Trophoblast cell (in vitro differentiated cells and primary cell): ENCODE measurements around the gene CALU.

Experiments
- DNase-seq, 2 donors: peaks; one replicate each; pipeline ENCODE4 v3.0.0-alpha.2; 2016
- H2AFZ ChIP-seq: 2 replicates; pipeline ENCODE4 v1.6.1; 2013; ENCODE audit warnings: low read length, moderate library complexity, mild to moderate bottlenecking; ENCODE audit not compliant: insufficient read depth, poor library complexity
- H2AK5ac ChIP-seq: 2 replicates; pipeline ENCODE4 v1.6.1; 2013; ENCODE audit warnings: mild to moderate bottlenecking, low read length
- H2BK120ac ChIP-seq: 2 replicates; pipeline ENCODE4 v1.6.1; 2013; ENCODE audit warnings: low read length, mild to moderate bottlenecking, moderate library complexity; ENCODE audit not compliant: insufficient read depth, poor library complexity
- H2BK12ac ChIP-seq: 2 replicates; pipeline ENCODE4 v1.6.1; 2013; ENCODE audit warnings: mild to moderate bottlenecking, low read length, moderate library complexity
- H2BK5ac ChIP-seq: 2 replicates; pipeline ENCODE4 v1.6.1; 2013; ENCODE audit warnings: low read length, low read depth, moderate library complexity, mild to moderate bottlenecking; ENCODE audit not compliant: poor library complexity
- H3K14ac ChIP-seq: 2 replicates; pipeline ENCODE4 v1.6.1; 2013; ENCODE audit warnings: mild to moderate bottlenecking, low read length
- H3K18ac ChIP-seq: 2 replicates; pipeline ENCODE4 v1.6.1; 2013; ENCODE audit warnings: mild to moderate bottlenecking, low read length
- H3K23ac ChIP-seq: 2 replicates; pipeline ENCODE4 v1.6.1; 2013; ENCODE audit warnings: low read length
- H3K27ac ChIP-seq: 2 replicates; pipeline ENCODE4 v1.5.1; 2013; ENCODE audit warnings: low read depth, mild to moderate bottlenecking, inconsistent platforms, low read length, moderate library complexity
- H3K27me3 ChIP-seq: 2 replicates; pipeline ENCODE4 v1.6.1; 2013; ENCODE audit warnings: inconsistent platforms, mild to moderate bottlenecking, low read length, moderate library complexity; ENCODE audit not compliant: insufficient read depth
- H3K36me3 ChIP-seq, 2 experiments: 1 replicate in 1 of 2; 2 replicates in 1 of 2; pipeline ENCODE4 v1.6.1; 2013; ENCODE audit warnings: low read length in 2 of 2, mild to moderate bottlenecking in 2 of 2, moderate library complexity in 1 of 2; ENCODE audit not compliant: insufficient read depth in 2 of 2, control insufficient read depth in 1 of 2
- H3K4ac ChIP-seq: 2 replicates; pipeline ENCODE4 v1.6.1; 2013; ENCODE audit warnings: low read depth, mild to moderate bottlenecking, low read length, moderate library complexity
- H3K4me1 ChIP-seq, 2 experiments: 1 replicate in 1 of 2; 2 replicates in 1 of 2; pipeline ENCODE4 v1.6.1; 2013; ENCODE audit warnings: low read length in 2 of 2, mild to moderate bottlenecking in 2 of 2, moderate library complexity in 1 of 2; ENCODE audit not compliant: insufficient read depth in 2 of 2, control insufficient read depth in 1 of 2
- H3K4me2 ChIP-seq: 2 replicates; pipeline ENCODE4 v1.6.1; 2013; ENCODE audit warnings: inconsistent platforms, mild to moderate bottlenecking, low read length, moderate library complexity
- H3K4me3 ChIP-seq: 2 replicates; pipeline ENCODE4 v1.5.1; 2013; ENCODE audit warnings: mild to moderate bottlenecking, low read depth, low read length, inconsistent platforms
- H3K79me1 ChIP-seq: one replicate; pipeline ENCODE4 v1.6.1; 2013; ENCODE audit warnings: low read length
- H3K79me2 ChIP-seq: 2 replicates; pipeline ENCODE4 v1.6.1; 2013; ENCODE audit warnings: low read length, mild to moderate bottlenecking; ENCODE audit not compliant: control insufficient read depth, insufficient read depth, poor library complexity
- H3K9ac ChIP-seq: 2 replicates; pipeline ENCODE4 v1.6.1; 2013; ENCODE audit warnings: mild to moderate bottlenecking, low read length
- H3K9me3 ChIP-seq: 2 replicates; pipeline ENCODE4 v1.6.1; 2013; ENCODE audit warnings: low read depth, mild to moderate bottlenecking, control low read depth, inconsistent platforms, low read length; ENCODE audit not compliant: insufficient read depth
- H4K12ac ChIP-seq: 2 replicates; pipeline ENCODE4 v1.6.1; 2013; ENCODE audit warnings: low read depth, mild to moderate bottlenecking, low read length, moderate library complexity
- H4K8ac ChIP-seq: 2 replicates; pipeline ENCODE4 v1.6.1; 2013; ENCODE audit warnings: low read depth, mild to moderate bottlenecking, low read length, moderate library complexity
- H4K91ac ChIP-seq: one replicate; pipeline ENCODE4 v1.6.1; 2013; ENCODE audit warnings: low read depth, mild to moderate bottlenecking, low read length, moderate library complexity
- WGBS: extraction: QIAGEN DNeasy Blood & Tissue Kit; methylation state at CpG from one replicate; pipeline ENCODE4 v1.1.7; 2013; ENCODE audit warnings: missing lambda C conversion rate; ENCODE audit not compliant: insufficient read length, insufficient coverage; ENCODE audit errors: extremely low coverage; 5-methylcytosine and 5-hydroxymethylcytosine counted together

The CALU gene

DNA sequence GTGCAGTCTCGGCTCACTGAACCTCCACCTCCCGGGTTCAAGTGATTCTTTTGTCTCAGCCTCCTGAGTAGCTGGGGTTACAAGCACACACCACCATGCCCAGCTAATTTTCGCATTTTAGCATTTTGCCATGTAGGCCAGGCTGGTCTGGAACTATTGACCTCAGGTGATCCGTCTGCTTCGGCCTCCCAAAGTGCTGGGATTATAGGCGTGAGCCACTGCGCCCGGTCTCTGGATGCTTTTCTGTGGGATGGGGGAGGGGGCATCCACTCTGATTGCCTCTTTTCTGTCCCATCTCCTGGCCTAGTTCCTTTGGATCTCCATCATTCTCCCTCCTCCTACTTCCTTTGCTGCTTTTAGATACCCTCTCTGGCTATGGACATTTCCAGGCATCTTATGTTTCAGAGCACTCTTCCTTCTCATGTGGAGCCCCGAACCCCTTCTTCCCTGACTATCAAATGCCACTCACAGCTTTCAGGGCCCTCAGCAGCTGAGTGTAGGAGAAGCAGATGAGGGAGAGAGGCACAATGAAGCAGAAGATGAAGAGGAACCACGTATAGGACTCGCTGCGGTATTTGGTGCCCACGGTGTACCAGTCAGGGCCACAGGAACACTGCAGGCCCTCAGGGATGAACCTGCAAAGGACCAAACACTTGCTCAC, 35.0 kb downstream of the CALU start:
- Histone ChIP-seq H3K23ac (no peak overlapping the region), H3K4me3 (no peak overlapping the region), H3K27me3 (no peaks in the 10 kb centered on the region), H3K27ac (no peak overlapping the region), H2BK12ac (no peak overlapping the region), H2AK5ac (no peak overlapping the region), H4K12ac (no peak overlapping the region), H3K9ac (no peak overlapping the region), H3K14ac (no peak overlapping the region), H3K4me2 (no peak overlapping the region), H4K91ac (no peak overlapping the region), H4K8ac (no peak overlapping the region), H3K18ac (no peak overlapping the region), H3K9me3 (peaks cover 6% of the 10 kb centered on the region), H3K79me2 (no peaks in the 10 kb centered on the region), H2BK120ac (no peak overlapping the region), H3K4ac (no peak overlapping the region), H2AFZ (no peak overlapping the region), H3K79me1 (no peaks in the 10 kb centered on the region), H3K4me1 (no peaks in the 10 kb centered on the region), H3K36me3 (peaks cover 10 to 34% of the 10 kb centered on the region in 2 experiments), H2BK5ac (no peak overlapping the region)
- no peak for DNase-seq
- no CpG with 5 or more reads among the region's 13 CpGs for WGBS

DNA sequence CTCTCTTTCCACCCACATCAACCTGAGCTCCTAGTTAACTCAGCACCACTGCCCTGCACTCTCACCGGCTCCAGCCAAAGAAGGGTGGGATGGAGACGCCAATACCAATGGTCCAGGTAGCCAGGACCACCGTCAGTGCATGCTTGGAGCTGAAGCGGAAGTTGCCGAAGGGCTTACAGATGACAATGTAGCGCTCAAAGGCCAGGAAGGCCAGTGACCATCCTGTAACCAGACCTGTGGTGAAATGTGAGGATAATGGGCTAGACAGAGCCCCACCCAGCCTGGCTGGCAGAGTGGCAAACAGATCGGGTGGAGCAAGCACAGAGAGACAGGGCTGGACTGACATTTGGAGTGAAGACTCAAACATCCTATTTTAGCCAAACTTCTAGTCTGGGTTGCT, 35.8 kb downstream of the CALU start:
- Histone ChIP-seq H2AFZ (no peak overlapping the region), H3K4me2 (no peak overlapping the region), H3K4ac (no peak overlapping the region), H3K9me3 (peaks cover 6% of the 10 kb centered on the region), H4K8ac (no peak overlapping the region), H3K14ac (no peak overlapping the region), H3K27me3 (no peaks in the 10 kb centered on the region), H3K4me3 (no peak overlapping the region), H3K36me3 (peaks cover 10 to 28% of the 10 kb centered on the region in 2 experiments), H2BK12ac (no peak overlapping the region), H3K79me2 (no peaks in the 10 kb centered on the region), H2BK120ac (no peak overlapping the region), H3K27ac (no peak overlapping the region), H4K12ac (no peak overlapping the region), H3K18ac (no peak overlapping the region), H2AK5ac (no peak overlapping the region), H3K23ac (no peak overlapping the region), H4K91ac (no peak overlapping the region), H3K79me1 (no peaks in the 10 kb centered on the region), H2BK5ac (no peak overlapping the region), H3K4me1 (no peaks in the 10 kb centered on the region), H3K9ac (no peak overlapping the region)
- no peak for DNase-seq
- WGBS, result no CpG with 5 or more reads among the region's 7 CpGs

DNA sequence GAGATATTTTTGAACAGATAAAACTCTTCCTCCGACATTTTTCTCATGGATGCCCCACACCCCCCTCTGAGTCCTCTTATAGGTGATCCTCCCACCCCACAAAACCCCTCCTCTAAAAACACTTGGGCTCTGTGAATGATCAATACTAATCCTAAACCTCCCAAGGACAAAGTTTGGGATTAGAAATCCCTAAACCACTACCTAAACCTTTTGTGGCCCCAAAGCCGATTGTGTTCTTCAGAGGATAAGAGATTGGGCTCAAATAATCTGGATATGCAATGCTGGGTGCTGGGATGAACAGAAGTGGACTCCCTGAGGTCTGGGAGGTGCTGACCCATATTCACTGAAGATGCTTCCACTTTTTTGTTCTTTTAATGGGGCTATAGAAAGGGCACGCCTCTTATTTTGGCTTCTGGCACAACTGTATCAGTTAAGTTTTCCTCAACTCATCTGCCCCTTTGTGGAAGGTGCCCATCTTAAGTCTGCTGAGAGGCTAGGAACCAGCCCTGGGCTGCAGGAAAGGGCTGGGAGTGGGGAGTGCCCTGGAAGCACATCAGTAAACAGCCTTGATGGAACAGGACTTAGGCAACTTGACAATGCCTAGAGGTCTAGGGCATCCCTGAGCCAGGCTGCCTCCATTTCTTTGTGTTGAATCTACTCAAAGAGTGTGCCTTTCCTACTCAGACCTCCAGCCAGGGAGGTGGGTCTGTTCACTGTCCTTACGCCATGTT, 36.8 kb downstream of the CALU start, which contains the start of gene OPN1SW:
Gene OPN1SW, minus strand, starts transcription at position 51 of the 731 bp plus-strand sequence. Its CDS starts 13 bp downstream, at position 38.
- Histone ChIP-seq H3K4me3 (no peak within 1 kb of the TSS), H3K4me2 (no peak within 1 kb of the TSS), H3K27me3 (no peaks in the 10 kb centered on the region), H4K91ac (no peak within 1 kb of the TSS), H4K8ac (no peak within 1 kb of the TSS), H3K4ac (no peak within 1 kb of the TSS), H3K23ac (no peak within 1 kb of the TSS), H2BK12ac (no peak within 1 kb of the TSS), H2BK5ac (no peak within 1 kb of the TSS), H4K12ac (no peak within 1 kb of the TSS), H3K9ac (no peak within 1 kb of the TSS), H3K9me3 (peaks cover 6% of the 10 kb centered on the region), H3K79me2 (no peaks in the 10 kb centered on the region), H2BK120ac (no peak within 1 kb of the TSS), H3K79me1 (no peaks in the 10 kb centered on the region), H3K18ac (no peak within 1 kb of the TSS), H3K14ac (no peak within 1 kb of the TSS), H3K27ac (no peak within 1 kb of the TSS), H2AFZ (no peak within 1 kb of the TSS), H3K4me1 (no peaks in the 10 kb centered on the region), H3K36me3 (peaks cover 10 to 22% of the 10 kb centered on the region in 2 experiments), H2AK5ac (no peak within 1 kb of the TSS)
- no CpG with 5 or more reads among the region's 4 CpGs for WGBS
- peak in 1 of 2 donors; percentile 19 for DNase-seq

DNA sequence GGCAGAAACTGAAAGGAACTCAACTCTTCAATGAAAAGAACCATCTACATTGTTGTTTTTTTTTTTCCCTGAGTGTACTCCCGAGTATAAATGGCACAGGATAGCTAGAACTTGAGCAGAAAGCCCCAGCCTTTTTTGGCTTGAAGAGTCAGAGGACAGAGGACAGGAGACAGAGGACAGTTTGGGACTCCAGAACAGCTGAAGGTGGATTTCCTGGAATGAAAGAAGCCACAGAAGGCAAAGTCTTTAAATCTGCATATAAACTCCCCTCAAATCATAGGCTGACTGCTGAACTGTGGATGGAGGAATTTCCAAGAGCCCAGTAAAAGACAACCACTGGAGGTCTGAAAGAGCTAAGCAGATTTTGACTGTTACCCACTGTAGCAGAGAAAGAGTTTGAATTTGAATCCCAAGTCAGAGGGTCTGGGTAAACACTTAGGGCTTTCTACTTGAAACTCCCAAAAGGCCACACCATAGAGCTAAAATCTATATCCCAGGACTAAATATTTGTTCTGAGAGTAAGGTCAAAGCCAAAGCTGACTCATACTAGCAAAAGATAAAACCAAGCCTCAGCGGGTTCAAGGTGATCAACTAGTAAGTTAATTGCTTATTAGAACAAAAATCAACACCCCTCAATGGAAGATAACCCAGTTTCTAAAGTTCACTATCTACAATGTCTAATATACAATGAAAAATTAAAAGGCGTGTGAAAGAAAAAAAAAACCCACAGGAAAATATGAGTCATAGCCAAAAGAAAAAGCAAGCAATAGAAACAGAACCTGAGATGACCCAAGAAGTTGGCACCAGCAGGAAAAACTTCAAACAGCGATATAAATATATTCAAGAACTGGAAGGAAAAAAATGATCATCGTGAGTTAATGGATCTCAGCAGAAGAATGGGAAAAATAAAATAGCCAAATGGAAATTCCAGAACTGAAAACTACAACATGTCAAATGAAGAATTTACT, 38.3 kb downstream of the CALU start:
- Histone ChIP-seq H3K79me2 (no peaks in the 10 kb centered on the region), H3K36me3 (peaks cover 10 to 19% of the 10 kb centered on the region in 2 experiments), H3K18ac (no peak overlapping the region), H3K4ac (no peak overlapping the region), H3K4me2 (no peak overlapping the region), H3K27ac (no peak overlapping the region), H3K14ac (no peak overlapping the region), H4K12ac (no peak overlapping the region), H2BK5ac (no peak overlapping the region), H2AFZ (no peak overlapping the region), H2BK12ac (no peak overlapping the region), H4K8ac (no peak overlapping the region), H4K91ac (no peak overlapping the region), H2AK5ac (no peak overlapping the region), H3K23ac (no peak overlapping the region), H2BK120ac (no peak overlapping the region), H3K9me3 (peaks cover 6% of the 10 kb centered on the region), H3K9ac (no peak overlapping the region), H3K79me1 (no peaks in the 10 kb centered on the region), H3K4me1 (no peaks in the 10 kb centered on the region), H3K4me3 (no peak overlapping the region), H3K27me3 (no peaks in the 10 kb centered on the region)
- DNase-seq, result peak in 1 of 2 donors; percentile 23
- WGBS, result no CpG with 5 or more reads among the region's 5 CpGs
